Renal cortical epithelial cell (primary cell): ENCODE measurements around the gene IFNA5. TPM values are rescaled to one million over a fixed set of nuclear protein-coding genes. Genes with fewer than 3 reads are reported as not detected.

ENCODE experiments used
- DNase-seq: peaks from one replicate; pipeline ENCODE4 v3.0.0-alpha.2; 2011; ENCODE audit warnings: low read depth
- total RNA-seq: library from RNA; depleted of rRNA; stranded (reverse); fragments of >200 nt; gene quantifications from 2 replicates; pipeline ENCODE4 v1.2.3, GENCODE V29; 2014

IFNA5 gene
- total RNA-seq = 0.20 TPM in 1 of 2 replicates, not detected in the other

GRCh38 chr9:21305213-21305612, at the start of gene IFNA5:
Gene IFNA5 (minus strand): TSS chr9:21305313. CDS start chr9:21305256, 57 bp downstream.
- no peak for DNase-seq

GRCh38 chr9:21350787-21351186, 45.7 kb upstream of the IFNA5 start, which contains the start of gene IFNA6:
Gene IFNA6 (minus strand): TSS chr9:21350887. CDS start chr9:21350887, 0 bp downstream.
- no peak for DNase-seq

GRCh38 chr9:21348430-21348970, 43.4 kb upstream of the IFNA5 start:
- no peak for DNase-seq

GRCh38 chr9:21340735-21341134, 35.6 kb upstream of the IFNA5 start:
- no peak for DNase-seq

- no peak for DNase-seq
Measured at GRCh38 chr9:21336457-21336856, 31.3 kb upstream of the IFNA5 start.

- DNase-seq = peak; percentile 78
Measured at GRCh38 chr9:21334701-21335632, 29.9 kb upstream of the IFNA5 start, which contains the start of gene KLHL9. Gene KLHL9 (minus strand): TSS chr9:21335404. CDS start chr9:21334859, 545 bp downstream.

GRCh38 chr9:21333226-21333625, 28.1 kb upstream of the IFNA5 start:
- DNase-seq = no peak

- no peak for DNase-seq
Measured at GRCh38 chr9:21331676-21332402, 26.7 kb upstream of the IFNA5 start.

- peak; percentile 66 for DNase-seq
Measured at GRCh38 chr9:21326526-21327139, 21.5 kb upstream of the IFNA5 start.

- DNase-seq = no peak
Measured at GRCh38 chr9:21324047-21324446, 18.9 kb upstream of the IFNA5 start.

GRCh38 chr9:21322911-21323461, 17.9 kb upstream of the IFNA5 start:
- no peak for DNase-seq

GRCh38 chr9:21320465-21320864, 15.4 kb upstream of the IFNA5 start:
- no peak for DNase-seq

- DNase-seq = peak; percentile 52
Measured at GRCh38 chr9:21317956-21318923, 13.1 kb upstream of the IFNA5 start.

- DNase-seq = no peak
Measured at GRCh38 chr9:21316860-21317259, 11.7 kb upstream of the IFNA5 start.

GRCh38 chr9:21316032-21316842, 11.1 kb upstream of the IFNA5 start:
- DNase-seq = no peak

- no peak for DNase-seq
Measured at GRCh38 chr9:21314152-21314551, 9.0 kb upstream of the IFNA5 start.

GRCh38 chr9:21311889-21312288, 6.8 kb upstream of the IFNA5 start:
- DNase-seq = no peak

GRCh38 chr9:21295992-21296391, 9.1 kb downstream of the IFNA5 start:
- no peak for DNase-seq

- no peak for DNase-seq
Measured at GRCh38 chr9:21294904-21295538, 10.1 kb downstream of the IFNA5 start.
